Peyer's patch (tissue), 4 donors: ENCODE data around the gene CHRNG.

ENCODE experiments used
- POLR2A ChIP-seq, 2 donors: fragments of 450-650 bp; IDR thresholded peaks; one replicate each; pipeline ENCODE4 v1.5.1; 2017; ENCODE audit warnings: antibody characterized with exemption in 2 of 2, mild to moderate bottlenecking in 2 of 2, moderate library complexity in 2 of 2
- TF ChIP-seq, protein P1 (sequence below), 6 experiments: fragments of 450-650 bp in 4 of 6; fragments of 200-600 bp in 2 of 6; sonication (generic) in 1 of 6; IDR thresholded peaks; one replicate each; pipeline ENCODE4 v1.5.1; 2017 to 2019; ENCODE audit warnings: antibody characterized with exemption in 6 of 6, mild to moderate bottlenecking in 3 of 6, moderate library complexity in 1 of 6

DNA sequence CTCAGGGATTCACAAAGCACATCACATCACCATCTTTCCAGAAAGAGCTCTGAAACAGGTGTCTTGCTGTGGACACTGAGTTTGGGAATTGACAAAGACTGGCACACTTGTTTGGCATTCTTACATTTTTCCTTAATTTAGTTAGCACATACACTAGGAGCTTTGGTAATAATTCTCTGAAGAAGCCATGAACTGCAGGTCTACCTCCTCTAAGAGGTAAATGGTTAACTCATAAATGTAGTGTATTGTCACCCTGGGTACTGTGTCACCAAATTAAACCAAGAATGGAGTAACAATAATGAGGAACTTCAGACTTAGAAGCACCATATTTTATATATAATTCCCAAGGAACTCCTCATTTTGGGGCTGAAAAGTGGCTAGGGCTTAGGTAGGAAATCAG is 33.5 kb downstream of the CHRNG start:
- TF ChIP-seq, protein P1, sequence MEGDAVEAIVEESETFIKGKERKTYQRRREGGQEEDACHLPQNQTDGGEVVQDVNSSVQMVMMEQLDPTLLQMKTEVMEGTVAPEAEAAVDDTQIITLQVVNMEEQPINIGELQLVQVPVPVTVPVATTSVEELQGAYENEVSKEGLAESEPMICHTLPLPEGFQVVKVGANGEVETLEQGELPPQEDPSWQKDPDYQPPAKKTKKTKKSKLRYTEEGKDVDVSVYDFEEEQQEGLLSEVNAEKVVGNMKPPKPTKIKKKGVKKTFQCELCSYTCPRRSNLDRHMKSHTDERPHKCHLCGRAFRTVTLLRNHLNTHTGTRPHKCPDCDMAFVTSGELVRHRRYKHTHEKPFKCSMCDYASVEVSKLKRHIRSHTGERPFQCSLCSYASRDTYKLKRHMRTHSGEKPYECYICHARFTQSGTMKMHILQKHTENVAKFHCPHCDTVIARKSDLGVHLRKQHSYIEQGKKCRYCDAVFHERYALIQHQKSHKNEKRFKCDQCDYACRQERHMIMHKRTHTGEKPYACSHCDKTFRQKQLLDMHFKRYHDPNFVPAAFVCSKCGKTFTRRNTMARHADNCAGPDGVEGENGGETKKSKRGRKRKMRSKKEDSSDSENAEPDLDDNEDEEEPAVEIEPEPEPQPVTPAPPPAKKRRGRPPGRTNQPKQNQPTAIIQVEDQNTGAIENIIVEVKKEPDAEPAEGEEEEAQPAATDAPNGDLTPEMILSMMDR (IDR thresholded peaks at IDR 0.05) = no peak
- TF ChIP-seq POLR2A (IDR thresholded peaks at IDR 0.05) = no peak
